ENCODE results near the gene TMA7B.

The TMA7B gene

GRCh38 chr22:39916496-39916895 lies 43.7 kb upstream of the TMA7B start:
- no peak overlapping the region for H3K4me3 ChIP-seq (ENCODE audit: low read length)
- DNase-seq (ENCODE audit: low read depth) = no peak
- TF ChIP-seq, protein P1, sequence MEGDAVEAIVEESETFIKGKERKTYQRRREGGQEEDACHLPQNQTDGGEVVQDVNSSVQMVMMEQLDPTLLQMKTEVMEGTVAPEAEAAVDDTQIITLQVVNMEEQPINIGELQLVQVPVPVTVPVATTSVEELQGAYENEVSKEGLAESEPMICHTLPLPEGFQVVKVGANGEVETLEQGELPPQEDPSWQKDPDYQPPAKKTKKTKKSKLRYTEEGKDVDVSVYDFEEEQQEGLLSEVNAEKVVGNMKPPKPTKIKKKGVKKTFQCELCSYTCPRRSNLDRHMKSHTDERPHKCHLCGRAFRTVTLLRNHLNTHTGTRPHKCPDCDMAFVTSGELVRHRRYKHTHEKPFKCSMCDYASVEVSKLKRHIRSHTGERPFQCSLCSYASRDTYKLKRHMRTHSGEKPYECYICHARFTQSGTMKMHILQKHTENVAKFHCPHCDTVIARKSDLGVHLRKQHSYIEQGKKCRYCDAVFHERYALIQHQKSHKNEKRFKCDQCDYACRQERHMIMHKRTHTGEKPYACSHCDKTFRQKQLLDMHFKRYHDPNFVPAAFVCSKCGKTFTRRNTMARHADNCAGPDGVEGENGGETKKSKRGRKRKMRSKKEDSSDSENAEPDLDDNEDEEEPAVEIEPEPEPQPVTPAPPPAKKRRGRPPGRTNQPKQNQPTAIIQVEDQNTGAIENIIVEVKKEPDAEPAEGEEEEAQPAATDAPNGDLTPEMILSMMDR (conservative IDR thresholded peaks at IDR 0.05; ENCODE audit: low read depth, low read length) = no peak

DNA sequence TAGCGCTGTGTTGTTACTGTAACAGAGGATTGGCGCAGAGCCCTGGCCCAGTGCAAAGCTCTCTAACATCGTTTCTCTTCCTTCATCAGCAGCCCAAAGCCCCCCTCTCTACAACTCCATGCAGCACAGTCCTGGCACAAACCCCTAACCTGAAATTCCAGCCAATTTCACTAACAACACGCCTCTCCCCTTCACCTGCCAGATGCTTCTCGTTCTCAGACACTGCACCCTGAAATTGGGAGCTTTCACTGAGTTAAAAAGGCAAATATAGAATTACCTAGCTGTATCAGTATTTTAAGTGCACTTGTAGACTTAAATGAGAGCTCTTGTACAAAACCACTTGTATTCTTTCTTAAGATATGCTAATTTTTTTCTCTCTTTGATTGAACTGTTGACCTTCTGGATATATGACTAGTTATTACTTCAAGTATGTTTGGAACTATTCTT lies 43.0 kb upstream of the TMA7B start:
- DNase-seq (ENCODE audit: low read depth) = no peak
- H3K4me3 ChIP-seq (ENCODE audit: low read length) = no peak overlapping the region
- TF ChIP-seq, protein P1 (conservative IDR thresholded peaks at IDR 0.05; ENCODE audit: low read depth, low read length) = no peak

DNA sequence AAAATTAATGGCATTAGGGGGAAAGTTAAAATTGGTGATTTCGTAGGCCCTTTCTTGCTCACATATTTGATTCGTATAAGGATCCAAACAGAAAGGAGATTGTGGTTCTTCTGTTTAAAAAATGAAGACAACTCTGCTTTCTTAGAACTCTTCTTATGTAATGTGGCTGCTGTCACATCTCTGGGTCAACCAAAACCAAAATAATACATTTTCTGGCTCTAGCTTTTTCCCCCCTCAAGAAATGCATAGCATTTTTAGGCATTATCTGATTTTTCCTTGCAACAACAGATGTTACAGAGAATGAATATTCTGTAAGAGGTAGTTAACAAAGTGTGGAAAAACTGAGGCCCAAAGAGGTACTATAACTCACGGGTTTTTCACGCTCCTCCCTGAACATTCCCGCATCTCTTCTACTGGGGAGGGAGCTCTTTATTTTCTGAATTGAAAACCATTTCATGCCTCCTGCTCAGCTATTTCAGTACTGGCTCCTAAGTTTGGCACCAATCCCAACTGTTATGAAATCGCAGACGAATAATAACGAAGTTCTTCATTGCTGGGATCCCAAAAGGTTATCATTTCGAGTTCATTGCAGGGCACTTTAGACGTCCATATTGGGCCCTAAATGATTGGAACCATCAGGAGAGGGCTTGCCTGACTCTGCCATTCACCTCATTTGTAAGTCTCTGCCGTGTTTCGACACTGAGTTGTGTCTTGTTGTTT lies 42.3 kb upstream of the TMA7B start:
- no peak for DNase-seq (ENCODE audit: low read depth)
- TF ChIP-seq, protein P1 (conservative IDR thresholded peaks at IDR 0.05; ENCODE audit: low read depth, low read length) = no peak
- H3K4me3 ChIP-seq (ENCODE audit: low read length) = no peak overlapping the region

DNA sequence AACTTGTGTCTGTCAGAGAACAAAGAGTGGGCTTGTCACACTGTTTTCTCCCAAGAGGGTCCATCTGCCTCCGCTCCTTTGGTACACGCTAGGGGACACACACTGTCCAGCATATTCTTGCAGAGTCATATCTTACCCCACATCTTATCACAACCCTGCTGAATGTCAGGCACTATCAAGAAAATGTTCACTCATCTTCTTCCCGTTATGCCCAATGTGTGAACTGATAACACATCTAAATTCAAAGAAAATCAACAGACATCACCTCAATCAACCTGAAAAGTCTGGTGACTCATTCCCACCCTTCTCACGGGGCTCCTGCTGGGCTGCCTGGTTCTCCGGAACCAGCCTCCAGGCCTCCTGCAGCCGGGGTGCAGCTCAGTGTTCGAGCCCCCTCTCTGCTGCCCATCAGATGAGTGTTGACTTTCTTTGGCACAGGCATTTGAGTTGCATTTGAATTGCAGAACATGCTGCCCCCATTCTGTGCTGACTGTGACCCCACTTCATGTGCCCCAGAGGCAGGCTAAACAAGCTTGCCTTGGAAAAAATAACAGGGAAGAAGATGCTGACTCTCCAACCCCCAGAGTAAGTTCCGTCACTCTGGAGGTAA lies 40.0 kb upstream of the TMA7B start:
- TF ChIP-seq, protein P1 (conservative IDR thresholded peaks at IDR 0.05; ENCODE audit: low read depth, low read length) = no peak
- H3K4me3 ChIP-seq (ENCODE audit: low read length) = no peak overlapping the region
- DNase-seq (ENCODE audit: low read depth) = no peak

- no peak for DNase-seq (ENCODE audit: low read depth)
- TF ChIP-seq, protein P1 (conservative IDR thresholded peaks at IDR 0.05; ENCODE audit: low read depth, low read length) = no peak
- no peak overlapping the region for H3K4me3 ChIP-seq (ENCODE audit: low read length)
These were observed 36.5 kb upstream of the TMA7B start for GRCh38 chr22:39923696-39924095.

- H3K4me3 ChIP-seq (ENCODE audit: low read length) = no peak overlapping the region
- DNase-seq (ENCODE audit: low read depth) = no peak
- TF ChIP-seq, protein P1 (conservative IDR thresholded peaks at IDR 0.05; ENCODE audit: low read depth, low read length) = no peak
These were observed 35.9 kb upstream of the TMA7B start for GRCh38 chr22:39924286-39924685.

DNA sequence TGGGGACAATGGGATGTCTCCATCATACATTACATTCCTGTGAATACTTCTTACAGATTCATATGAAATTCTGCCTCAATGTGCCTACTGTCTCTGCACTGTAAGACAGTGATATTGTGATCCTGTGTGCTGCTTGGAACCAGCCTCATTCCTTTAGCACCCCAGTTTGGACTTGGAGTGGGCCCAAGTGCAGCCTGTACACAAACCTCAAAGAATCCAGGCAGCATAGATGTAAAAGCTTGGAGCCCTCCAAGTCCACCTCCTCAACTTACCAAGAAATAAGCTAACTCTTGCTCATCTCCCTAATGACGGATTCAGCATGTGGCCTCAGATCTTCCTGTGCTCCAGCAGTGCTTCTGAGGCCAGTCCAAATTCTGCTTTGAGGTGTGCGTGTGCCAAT lies 34.9 kb upstream of the TMA7B start:
- no peak for DNase-seq (ENCODE audit: low read depth)
- no peak overlapping the region for H3K4me3 ChIP-seq (ENCODE audit: low read length)
- TF ChIP-seq, protein P1 (conservative IDR thresholded peaks at IDR 0.05; ENCODE audit: low read depth, low read length) = no peak

Data from retinal pigment epithelial cell (primary cell).